ENCODE measurements around the gene HDAC9.

HDAC9 gene

GRCh38 chr7:18808026-18808425 lies 312.5 kb downstream of the HDAC9 start:
- no peak for TF ChIP-seq CTCF (IDR thresholded peaks at IDR 0.05; ENCODE audit: insufficient read depth, missing control alignments)
- FAIRE-seq (no peak), DNase-seq (ENCODE audit: insufficient read length, low spot score) (no peak)

- TF ChIP-seq CTCF (IDR thresholded peaks at IDR 0.05; ENCODE audit: insufficient read depth, missing control alignments): no peak
- DNase-seq (ENCODE audit: insufficient read length, low spot score) (no peak), FAIRE-seq (no peak)
These were observed 319.9 kb downstream of the HDAC9 start for GRCh38 chr7:18815261-18815960.

GRCh38 chr7:18820981-18821380 lies 325.4 kb downstream of the HDAC9 start:
- TF ChIP-seq CTCF (IDR thresholded peaks at IDR 0.05; ENCODE audit: insufficient read depth, missing control alignments): no peak
- FAIRE-seq (no peak), DNase-seq (ENCODE audit: insufficient read length, low spot score) (no peak)

- no peak for FAIRE-seq
- no peak for TF ChIP-seq CTCF (IDR thresholded peaks at IDR 0.05; ENCODE audit: insufficient read depth, missing control alignments)
- no peak for DNase-seq (ENCODE audit: insufficient read length, low spot score)
These were observed 326.0 kb downstream of the HDAC9 start for GRCh38 chr7:18821554-18821953.

- TF ChIP-seq CTCF (IDR thresholded peaks at IDR 0.05; ENCODE audit: insufficient read depth, missing control alignments): no peak
These were observed 328.6 kb downstream of the HDAC9 start for GRCh38 chr7:18824157-18824556.

GRCh38 chr7:18828260-18828993 lies 332.9 kb downstream of the HDAC9 start:
- no peak for TF ChIP-seq CTCF (IDR thresholded peaks at IDR 0.05; ENCODE audit: insufficient read depth, missing control alignments)
- DNase-seq (ENCODE audit: insufficient read length, low spot score) (no peak), FAIRE-seq (no peak)

More at GRCh38 chr7:18824157-18824556, 328.6 kb downstream of the HDAC9 start:
- no peak for FAIRE-seq
- no peak for DNase-seq (ENCODE audit: insufficient read length, low spot score)
